HepG2 (cell line): ENCODE data around the gene SPAG5. TPM values are rescaled to one million over a fixed set of nuclear protein-coding genes. Genes with fewer than 3 reads are reported as not detected.

Experiments
- CAMTA2 ChIP-seq: sonication (generic); formaldehyde crosslinking; IDR thresholded peaks from 2 replicates; pipeline ENCODE4 v1.4.0; 2020; ENCODE audit warnings: mild to moderate bottlenecking, missing genetic modification reagents, borderline replicate concordance
- DNMT3B ChIP-seq: conservative IDR thresholded peaks from 2 replicates; pipeline ENCODE4 v1.6.1; 2016; ENCODE audit warnings: missing biosample characterization, control low read depth
- MLXIP ChIP-seq: sonication (generic); formaldehyde crosslinking; IDR thresholded peaks from 2 replicates; pipeline ENCODE4 v1.9.0; 2021; ENCODE audit warnings: missing genetic modification reagents, borderline replicate concordance
- TSC22D2 ChIP-seq: sonication (generic); formaldehyde crosslinking; IDR thresholded peaks from 2 replicates; pipeline ENCODE4 v1.5.1; 2020; ENCODE audit warnings: missing genetic modification reagents, mild to moderate bottlenecking, borderline replicate concordance
- ZBTB14 ChIP-seq: sonication (generic); formaldehyde crosslinking; IDR thresholded peaks from 2 replicates; pipeline ENCODE4 v1.4.0; 2020; ENCODE audit warnings: missing genetic modification reagents
- ZNF138 ChIP-seq: sonication (generic); formaldehyde crosslinking; IDR thresholded peaks from 2 replicates; pipeline ENCODE4 v1.5.0; 2020; ENCODE audit warnings: mild to moderate bottlenecking, low read depth, missing genetic modification reagents
- ZNF263 ChIP-seq: sonication (generic); formaldehyde crosslinking; IDR thresholded peaks from 2 replicates; pipeline ENCODE4 v1.4.0; 2020; ENCODE audit warnings: missing genetic modification reagents
- ZNF441 ChIP-seq: sonication (generic); formaldehyde crosslinking; IDR thresholded peaks from 2 replicates; pipeline ENCODE4 v1.7.0; 2021; ENCODE audit warnings: missing genetic modification reagents, borderline replicate concordance
- polyA plus RNA-seq, 8 experiments: library from polyadenylated mRNA; depleted of rRNA in 3 of 8; stranded (reverse) in 7 of 8; unstranded in 1 of 8; fragments of >200 nt; fragmentation: Illumina TruSeq in 4 of 8; extraction: Trizol in 4 of 8; gene quantifications; 2 replicates each; pipeline versions ENCODE4 v1.2.1 to v1.2.3, GENCODE V29; 2011 to 2016; ENCODE audit warnings: low read depth in 4 of 8, missing spikeins in 1 of 8, mixed read lengths in 1 of 8; ENCODE audit not compliant: insufficient read depth in 1 of 8
- total RNA-seq, 5 experiments: library from RNA; depleted of rRNA; stranded (reverse); fragments of >200 nt; fragmentation: Illumina TruSeq; extraction: Trizol; gene quantifications; 2 replicates each; pipeline ENCODE4 v1.2.3, GENCODE V29; 2016; ENCODE audit warnings: low read depth in 1 of 5
- TF ChIP-seq, protein P1 (sequence below): sonication (generic); formaldehyde crosslinking; IDR thresholded peaks from 2 replicates; pipeline ENCODE4 v1.4.0; 2020; ENCODE audit warnings: missing genetic modification reagents, mild to moderate bottlenecking, borderline replicate concordance
- TF ChIP-seq, protein P2 (sequence below): sonication (generic); formaldehyde crosslinking; IDR thresholded peaks from 2 replicates; pipeline ENCODE4 v1.4.0; 2020; ENCODE audit warnings: missing genetic modification reagents, borderline replicate concordance
- TF ChIP-seq, protein P3 (sequence below): sonication (generic); formaldehyde crosslinking; conservative IDR thresholded peaks from 2 replicates; pipeline ENCODE4 v1.4.0; 2020; ENCODE audit warnings: missing genetic modification reagents

The SPAG5 gene
- total and polyA plus RNA-seq, 2 of the 13 experiments (the other 11 are each of a cell fraction or from before 2014, with no cell fraction given): 41.4 to 98.0 TPM

GRCh38 chr17:28644787-28645575 lies 46.2 kb upstream of the SPAG5 start, which contains the start of gene BLTP2 (continued):
- TF ChIP-seq, protein P1, sequence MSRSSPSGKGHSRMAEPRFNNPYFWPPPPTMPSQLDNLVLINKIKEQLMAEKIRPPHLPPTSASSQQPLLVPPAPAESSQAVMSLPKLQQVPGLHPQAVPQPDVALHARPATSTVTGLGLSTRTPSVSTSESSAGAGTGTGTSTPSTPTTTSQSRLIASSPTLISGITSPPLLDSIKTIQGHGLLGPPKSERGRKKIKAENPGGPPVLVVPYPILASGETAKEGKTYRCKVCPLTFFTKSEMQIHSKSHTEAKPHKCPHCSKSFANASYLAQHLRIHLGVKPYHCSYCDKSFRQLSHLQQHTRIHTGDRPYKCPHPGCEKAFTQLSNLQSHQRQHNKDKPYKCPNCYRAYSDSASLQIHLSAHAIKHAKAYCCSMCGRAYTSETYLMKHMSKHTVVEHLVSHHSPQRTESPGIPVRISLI (CRISPR knock-in tag): no peak; the same call in 1 of the 2 replicates
- TF ChIP-seq MLXIP: no peak
- TF ChIP-seq ZNF441: peak; percentile 82
- no peak for TF ChIP-seq CAMTA2 (CRISPR knock-in tag)
- no peak for TF ChIP-seq DNMT3B (CRISPR knock-in tag)
- no peak for TF ChIP-seq TSC22D2
- peak; percentile 78 for TF ChIP-seq ZBTB14
- TF ChIP-seq, protein P2, sequence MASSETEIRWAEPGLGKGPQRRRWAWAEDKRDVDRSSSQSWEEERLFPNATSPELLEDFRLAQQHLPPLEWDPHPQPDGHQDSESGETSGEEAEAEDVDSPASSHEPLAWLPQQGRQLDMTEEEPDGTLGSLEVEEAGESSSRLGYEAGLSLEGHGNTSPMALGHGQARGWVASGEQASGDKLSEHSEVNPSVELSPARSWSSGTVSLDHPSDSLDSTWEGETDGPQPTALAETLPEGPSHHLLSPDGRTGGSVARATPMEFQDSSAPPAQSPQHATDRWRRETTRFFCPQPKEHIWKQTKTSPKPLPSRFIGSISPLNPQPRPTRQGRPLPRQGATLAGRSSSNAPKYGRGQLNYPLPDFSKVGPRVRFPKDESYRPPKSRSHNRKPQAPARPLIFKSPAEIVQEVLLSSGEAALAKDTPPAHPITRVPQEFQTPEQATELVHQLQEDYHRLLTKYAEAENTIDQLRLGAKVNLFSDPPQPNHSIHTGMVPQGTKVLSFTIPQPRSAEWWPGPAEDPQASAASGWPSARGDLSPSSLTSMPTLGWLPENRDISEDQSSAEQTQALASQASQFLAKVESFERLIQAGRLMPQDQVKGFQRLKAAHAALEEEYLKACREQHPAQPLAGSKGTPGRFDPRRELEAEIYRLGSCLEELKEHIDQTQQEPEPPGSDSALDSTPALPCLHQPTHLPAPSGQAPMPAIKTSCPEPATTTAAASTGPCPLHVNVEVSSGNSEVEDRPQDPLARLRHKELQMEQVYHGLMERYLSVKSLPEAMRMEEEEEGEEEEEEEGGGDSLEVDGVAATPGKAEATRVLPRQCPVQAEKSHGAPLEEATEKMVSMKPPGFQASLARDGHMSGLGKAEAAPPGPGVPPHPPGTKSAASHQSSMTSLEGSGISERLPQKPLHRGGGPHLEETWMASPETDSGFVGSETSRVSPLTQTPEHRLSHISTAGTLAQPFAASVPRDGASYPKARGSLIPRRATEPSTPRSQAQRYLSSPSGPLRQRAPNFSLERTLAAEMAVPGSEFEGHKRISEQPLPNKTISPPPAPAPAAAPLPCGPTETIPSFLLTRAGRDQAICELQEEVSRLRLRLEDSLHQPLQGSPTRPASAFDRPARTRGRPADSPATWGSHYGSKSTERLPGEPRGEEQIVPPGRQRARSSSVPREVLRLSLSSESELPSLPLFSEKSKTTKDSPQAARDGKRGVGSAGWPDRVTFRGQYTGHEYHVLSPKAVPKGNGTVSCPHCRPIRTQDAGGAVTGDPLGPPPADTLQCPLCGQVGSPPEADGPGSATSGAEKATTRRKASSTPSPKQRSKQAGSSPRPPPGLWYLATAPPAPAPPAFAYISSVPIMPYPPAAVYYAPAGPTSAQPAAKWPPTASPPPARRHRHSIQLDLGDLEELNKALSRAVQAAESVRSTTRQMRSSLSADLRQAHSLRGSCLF (CRISPR knock-in tag): no peak
- peak; percentile 92 for TF ChIP-seq ZNF263 (CRISPR knock-in tag)
- TF ChIP-seq ZNF138 (CRISPR knock-in tag): 0 out of 2 replicates have a peak, but pooled peaks have one; percentile 67
- TF ChIP-seq, protein P3, sequence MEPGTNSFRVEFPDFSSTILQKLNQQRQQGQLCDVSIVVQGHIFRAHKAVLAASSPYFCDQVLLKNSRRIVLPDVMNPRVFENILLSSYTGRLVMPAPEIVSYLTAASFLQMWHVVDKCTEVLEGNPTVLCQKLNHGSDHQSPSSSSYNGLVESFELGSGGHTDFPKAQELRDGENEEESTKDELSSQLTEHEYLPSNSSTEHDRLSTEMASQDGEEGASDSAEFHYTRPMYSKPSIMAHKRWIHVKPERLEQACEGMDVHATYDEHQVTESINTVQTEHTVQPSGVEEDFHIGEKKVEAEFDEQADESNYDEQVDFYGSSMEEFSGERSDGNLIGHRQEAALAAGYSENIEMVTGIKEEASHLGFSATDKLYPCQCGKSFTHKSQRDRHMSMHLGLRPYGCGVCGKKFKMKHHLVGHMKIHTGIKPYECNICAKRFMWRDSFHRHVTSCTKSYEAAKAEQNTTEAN (CRISPR knock-in tag): peak; percentile 50; the same call in 1 of the 2 replicates
